GM19193 (cell line): Measurements from ENCODE around the gene ARHGAP30.
A peak's percentile ranks its signal among the peaks of the same experiment; 100 is the strongest.

Source experiments
- POLR2A ChIP-seq: IDR thresholded peaks from 4 replicates; pipeline ENCODE4 v1.6.1; 2011; ENCODE audit not compliant: insufficient read depth, insufficient read length; ENCODE audit errors: extremely low read depth

ARHGAP30 gene

GRCh38 chr1:161082483-161082882 is 12.8 kb upstream of the ARHGAP30 start:
- no peak for TF ChIP-seq POLR2A

- no peak for TF ChIP-seq POLR2A
These were observed 11.8 kb upstream of the ARHGAP30 start for GRCh38 chr1:161081519-161081918.

GRCh38 chr1:161080441-161081405 is 11.0 kb upstream of the ARHGAP30 start:
- TF ChIP-seq POLR2A, result no peak

- no peak for TF ChIP-seq POLR2A
These were observed 9.9 kb upstream of the ARHGAP30 start for GRCh38 chr1:161079436-161080110.

- no peak for TF ChIP-seq POLR2A
These were observed 7.7 kb upstream of the ARHGAP30 start for GRCh38 chr1:161077426-161077825.

- no peak for TF ChIP-seq POLR2A
These were observed 6.7 kb upstream of the ARHGAP30 start for GRCh38 chr1:161076410-161076809.

GRCh38 chr1:161074676-161075368 is 5.1 kb upstream of the ARHGAP30 start:
- no peak for TF ChIP-seq POLR2A

GRCh38 chr1:161073474-161074121 is 3.9 kb upstream of the ARHGAP30 start:
- TF ChIP-seq POLR2A, result no peak

- no peak for TF ChIP-seq POLR2A
These were observed 3.2 kb upstream of the ARHGAP30 start for GRCh38 chr1:161072751-161073449.

GRCh38 chr1:161071886-161072371 is 2.2 kb upstream of the ARHGAP30 start:
- TF ChIP-seq POLR2A, result no peak

GRCh38 chr1:161070761-161071160 is 1.1 kb upstream of the ARHGAP30 start:
- TF ChIP-seq POLR2A, result no peak

- TF ChIP-seq POLR2A, result no peak
These were observed 450 bp downstream of the ARHGAP30 start for GRCh38 chr1:161069241-161069640.

GRCh38 chr1:161068306-161069234 is 1.1 kb downstream of the ARHGAP30 start:
- TF ChIP-seq POLR2A, result peak; percentile 69
